ENCODE data around the gene KRT77. TPM values are rescaled to one million over a fixed set of nuclear protein-coding genes. Genes with fewer than 3 reads are reported as not detected.

KRT77 gene
- total and polyA plus RNA-seq, 5 experiments from 2014 or later = 0.12 TPM; not detected in 4

GRCh38 chr12:52699960-52700359, 3.4 kb downstream of the KRT77 start:
- POLR2A ChIA-PET = interaction anchor here (0.5 kb wide), 1 partner anchor 115 kb away, joined by 3 read pairs; no protein-coding TSS in a partner anchor
- peaks cover 2 to 8% (median 6%) of the 10 kb centered on the region in 4 donors for H3K4me1 Mint-ChIP-seq
- no peak for DNase-seq
- no peaks in the 10 kb centered on the region for H3K36me3 Mint-ChIP-seq
- no peak overlapping the region for H3K4me3 Mint-ChIP-seq
- peak overlapping the region in 3 of 10 donors; percentile 5 to 55 (median 41) for H3K27ac Mint-ChIP-seq
- peaks cover 0 to 4% (median 3%) of the 10 kb centered on the region in 5 donors for H3K27me3 Mint-ChIP-seq
- no peaks in the 10 kb centered on the region for H3K9me3 Mint-ChIP-seq
- ATAC-seq = no peak

- POLR2A ChIA-PET = interaction anchor here (0.5 kb wide), 1 partner anchor 114 kb away, joined by 3 read pairs; no protein-coding TSS in a partner anchor
- Mint-ChIP-seq H3K4me1 (peaks cover 2 to 8% (median 6%) of the 10 kb centered on the region in 4 donors), H3K9me3 (no peaks in the 10 kb centered on the region), H3K36me3 (no peaks in the 10 kb centered on the region), H3K27ac (peak overlapping the region in 4 of 10 donors; percentile 17 to 62 (median 48)), H3K27me3 (peaks cover 0 to 4% (median 3%) of the 10 kb centered on the region in 5 donors), H3K4me3 (no peak overlapping the region)
- ATAC-seq = no peak
- no peak for DNase-seq
Measured at GRCh38 chr12:52699373-52699772, 4.0 kb downstream of the KRT77 start.

GRCh38 chr12:52698651-52699340, 4.5 kb downstream of the KRT77 start:
- Mint-ChIP-seq H3K36me3 (no peaks in the 10 kb centered on the region), H3K4me3 (no peak overlapping the region), H3K4me1 (peaks cover 2 to 7% (median 5%) of the 10 kb centered on the region in 4 donors), H3K27me3 (peaks cover 0 to 4% (median 2%) of the 10 kb centered on the region in 5 donors), H3K9me3 (no peaks in the 10 kb centered on the region), H3K27ac (peak overlapping the region in 4 of 10 donors; percentile 17 to 68 (median 52))
- POLR2A ChIA-PET = no interaction called here
- DNase-seq = no peak
- ATAC-seq = no peak

GRCh38 chr12:52697058-52697582, 6.2 kb downstream of the KRT77 start:
- DNase-seq (no peak), ATAC-seq (no peak)
- H3K36me3 Mint-ChIP-seq = no peaks in the 10 kb centered on the region
- no peak overlapping the region for H3K4me3 Mint-ChIP-seq
- no peaks in the 10 kb centered on the region for H3K9me3 Mint-ChIP-seq
- peak overlapping the region in 1 of 10 donors; percentile 50 for H3K27ac Mint-ChIP-seq
- peaks cover 0 to 11% (median 3%) of the 10 kb centered on the region in 5 donors for H3K27me3 Mint-ChIP-seq
- POLR2A ChIA-PET = no interaction called here
- peaks cover 8 to 15% (median 13%) of the 10 kb centered on the region in 4 donors for H3K4me1 Mint-ChIP-seq

GRCh38 chr12:52696588-52696987, 6.7 kb downstream of the KRT77 start:
- Mint-ChIP-seq H3K4me3 (no peak overlapping the region), H3K4me1 (peaks cover 14 to 18% (median 17%) of the 10 kb centered on the region in 4 donors), H3K27me3 (peaks cover 0 to 11% (median 2%) of the 10 kb centered on the region in 5 donors), H3K9me3 (no peaks in the 10 kb centered on the region), H3K36me3 (no peaks in the 10 kb centered on the region), H3K27ac (peak overlapping the region in 1 of 10 donors; percentile 63)
- ATAC-seq (no peak), DNase-seq (no peak)
- POLR2A ChIA-PET = no interaction called here

- Mint-ChIP-seq H3K27me3 (peaks cover 0 to 11% (median 0%) of the 10 kb centered on the region in 5 donors), H3K27ac (peak overlapping the region in 2 of 10 donors; percentile 22 to 24), H3K36me3 (no peaks in the 10 kb centered on the region), H3K4me1 (peaks cover 25 to 32% (median 30%) of the 10 kb centered on the region in 4 donors), H3K9me3 (no peaks in the 10 kb centered on the region), H3K4me3 (no peak overlapping the region)
- ATAC-seq = no peak
- no peak for DNase-seq
- POLR2A ChIA-PET = no interaction called here
Measured at GRCh38 chr12:52695039-52695438, 8.3 kb downstream of the KRT77 start.

GRCh38 chr12:52694151-52694550, 9.2 kb downstream of the KRT77 start:
- H3K27ac Mint-ChIP-seq = no peak overlapping the region
- no peak for DNase-seq
- H3K4me1 Mint-ChIP-seq = peaks cover 26 to 40% (median 36%) of the 10 kb centered on the region in 4 donors
- POLR2A ChIA-PET = interaction anchor here (0.7 kb wide), 1 partner anchor 46 kb away, joined by 4 read pairs; no protein-coding TSS in a partner anchor
- H3K27me3 Mint-ChIP-seq = peaks cover 0 to 11% (median 0%) of the 10 kb centered on the region in 5 donors
- no peaks in the 10 kb centered on the region for H3K9me3 Mint-ChIP-seq
- H3K4me3 Mint-ChIP-seq = no peak overlapping the region
- no peaks in the 10 kb centered on the region for H3K36me3 Mint-ChIP-seq
- no peak for ATAC-seq

- DNase-seq (no peak), ATAC-seq (no peak)
- POLR2A ChIA-PET = interaction anchor here (0.8 to 4.3 kb wide), 3 partner anchors 12 to 20 kb away, joined by 3 to 27 read pairs (median 5); partner anchors contain the start of gene KRT1
- Mint-ChIP-seq H3K36me3 (no peaks in the 10 kb centered on the region), H3K4me1 (peaks cover 30 to 49% (median 39%) of the 10 kb centered on the region in 4 donors), H3K27me3 (peaks cover 0 to 11% (median 0%) of the 10 kb centered on the region in 5 donors), H3K4me3 (peak overlapping the region in 5 of 10 donors; percentile 25 to 93 (median 48)), H3K27ac (peak overlapping the region in 6 of 10 donors; percentile 1 to 93 (median 78)), H3K9me3 (no peaks in the 10 kb centered on the region)
Measured at GRCh38 chr12:52693261-52693660, 10.1 kb downstream of the KRT77 start.

- DNase-seq (no peak), ATAC-seq (no peak)
- Mint-ChIP-seq H3K27ac (peak overlapping the region in 6 of 10 donors; percentile 51 to 95 (median 94)), H3K27me3 (peaks cover 0 to 11% (median 0%) of the 10 kb centered on the region in 5 donors), H3K4me1 (peaks cover 35 to 59% (median 48%) of the 10 kb centered on the region in 4 donors), H3K36me3 (no peaks in the 10 kb centered on the region), H3K9me3 (no peaks in the 10 kb centered on the region), H3K4me3 (peak overlapping the region in 8 of 10 donors; percentile 3 to 93 (median 52))
- POLR2A ChIA-PET = interaction anchor here (0.8 to 4.3 kb wide), 4 partner anchors 11 to 22 kb away, joined by 3 to 27 read pairs (median 4); partner anchors contain the start of gene KRT1
Measured at GRCh38 chr12:52692254-52692653, 11.1 kb downstream of the KRT77 start.

- Mint-ChIP-seq H3K4me3 (peak overlapping the region; percentile 85 to 95 (median 92)), H3K27me3 (peaks cover 0 to 11% (median 0%) of the 10 kb centered on the region in 5 donors), H3K4me1 (peaks cover 35 to 62% (median 49%) of the 10 kb centered on the region in 4 donors), H3K36me3 (no peaks in the 10 kb centered on the region), H3K9me3 (no peaks in the 10 kb centered on the region), H3K27ac (peak overlapping the region; percentile 73 to 96 (median 94))
- POLR2A ChIA-PET = interaction anchor here (0.7 to 4.3 kb wide), 4 partner anchors 10 to 314 kb away, joined by 3 to 27 read pairs (median 5); partner anchors contain the start of genes EIF4B and KRT1
- peak in 1 of 2 donors; percentile 2 for ATAC-seq
- DNase-seq = no peak
Measured at GRCh38 chr12:52691841-52692150, 11.5 kb downstream of the KRT77 start.

- ATAC-seq (peak; percentile 88 to 93), DNase-seq (peak; percentile 43 to 78 (median 60))
- H3K4me3 Mint-ChIP-seq = peak overlapping the region; percentile 85 to 95 (median 92)
- peaks cover 35 to 62% (median 50%) of the 10 kb centered on the region in 4 donors for H3K4me1 Mint-ChIP-seq
- H3K9me3 Mint-ChIP-seq = no peaks in the 10 kb centered on the region
- peaks cover 0 to 11% (median 0%) of the 10 kb centered on the region in 5 donors for H3K27me3 Mint-ChIP-seq
- peak overlapping the region; percentile 73 to 96 (median 94) for H3K27ac Mint-ChIP-seq
- H3K36me3 Mint-ChIP-seq = no peaks in the 10 kb centered on the region
- POLR2A ChIA-PET = interaction anchor here (0.7 to 4.3 kb wide), 10 partner anchors 10 to 315 kb away, joined by 3 to 27 read pairs (median 4); partner anchors contain the start of genes EIF4B, KRT1 and KRT77
Measured at GRCh38 chr12:52691076-52691840, 12.1 kb downstream of the KRT77 start.
